GM12874 (cell line): ENCODE measurements around the gene PAQR9.

ENCODE experiments used
- TF ChIP-seq, protein P1 (sequence below): IDR thresholded peaks from 2 replicates; pipeline ENCODE4 v1.5.1; 2011; ENCODE audit warnings: low read depth, mild to moderate bottlenecking, control low read depth, low read length, moderate library complexity; ENCODE audit not compliant: insufficient read depth

PAQR9 gene

DNA sequence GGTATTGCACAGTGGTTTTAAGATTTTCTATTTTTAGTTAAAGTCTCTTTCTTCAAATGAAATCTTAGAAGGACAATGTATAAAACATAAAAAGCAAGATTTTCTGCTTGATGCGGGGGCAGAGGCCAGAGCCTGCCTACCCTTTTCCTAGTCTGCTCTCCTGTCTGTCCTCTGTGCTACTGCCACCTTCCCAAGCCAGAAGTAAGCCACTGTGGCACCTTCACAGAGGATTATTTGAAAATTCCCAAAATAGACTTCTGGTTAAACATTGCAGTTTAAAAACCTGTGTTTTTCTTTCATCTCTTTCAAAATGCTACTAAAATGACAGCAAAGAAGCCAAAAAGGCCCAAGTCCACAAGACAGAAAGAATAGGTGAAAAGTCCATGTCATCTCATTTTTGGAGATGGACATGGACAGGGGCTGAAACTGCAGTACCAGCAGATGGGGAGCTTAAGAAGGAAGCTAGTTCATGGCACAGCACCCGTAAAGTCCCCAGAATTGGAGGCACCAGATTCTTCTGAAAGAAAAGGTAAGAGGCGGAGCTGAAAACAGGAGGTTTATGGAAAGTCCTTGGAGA lies 37.0 kb downstream of the PAQR9 start:
- TF ChIP-seq, protein P1, sequence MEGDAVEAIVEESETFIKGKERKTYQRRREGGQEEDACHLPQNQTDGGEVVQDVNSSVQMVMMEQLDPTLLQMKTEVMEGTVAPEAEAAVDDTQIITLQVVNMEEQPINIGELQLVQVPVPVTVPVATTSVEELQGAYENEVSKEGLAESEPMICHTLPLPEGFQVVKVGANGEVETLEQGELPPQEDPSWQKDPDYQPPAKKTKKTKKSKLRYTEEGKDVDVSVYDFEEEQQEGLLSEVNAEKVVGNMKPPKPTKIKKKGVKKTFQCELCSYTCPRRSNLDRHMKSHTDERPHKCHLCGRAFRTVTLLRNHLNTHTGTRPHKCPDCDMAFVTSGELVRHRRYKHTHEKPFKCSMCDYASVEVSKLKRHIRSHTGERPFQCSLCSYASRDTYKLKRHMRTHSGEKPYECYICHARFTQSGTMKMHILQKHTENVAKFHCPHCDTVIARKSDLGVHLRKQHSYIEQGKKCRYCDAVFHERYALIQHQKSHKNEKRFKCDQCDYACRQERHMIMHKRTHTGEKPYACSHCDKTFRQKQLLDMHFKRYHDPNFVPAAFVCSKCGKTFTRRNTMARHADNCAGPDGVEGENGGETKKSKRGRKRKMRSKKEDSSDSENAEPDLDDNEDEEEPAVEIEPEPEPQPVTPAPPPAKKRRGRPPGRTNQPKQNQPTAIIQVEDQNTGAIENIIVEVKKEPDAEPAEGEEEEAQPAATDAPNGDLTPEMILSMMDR, result no peak

DNA sequence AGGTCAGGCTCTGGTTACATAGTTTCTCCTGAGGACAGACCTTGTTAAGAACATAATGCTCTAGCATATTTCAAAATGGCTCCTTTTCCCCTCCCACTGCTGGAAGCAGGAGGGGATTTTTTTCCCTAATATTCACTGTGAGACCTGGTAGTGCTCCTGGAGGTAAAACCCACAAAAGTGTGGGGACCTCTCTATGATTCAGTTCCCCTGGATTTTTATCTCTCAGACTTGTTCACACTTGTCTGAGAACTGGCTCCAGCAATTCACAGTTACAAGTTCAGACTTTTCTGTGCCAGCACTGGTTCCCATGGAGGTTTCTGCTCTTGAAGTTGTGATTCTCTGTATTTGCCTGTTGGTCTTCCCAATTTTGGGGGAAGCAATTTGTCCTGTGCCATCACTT lies 38.3 kb downstream of the PAQR9 start:
- TF ChIP-seq, protein P1, result no peak

DNA sequence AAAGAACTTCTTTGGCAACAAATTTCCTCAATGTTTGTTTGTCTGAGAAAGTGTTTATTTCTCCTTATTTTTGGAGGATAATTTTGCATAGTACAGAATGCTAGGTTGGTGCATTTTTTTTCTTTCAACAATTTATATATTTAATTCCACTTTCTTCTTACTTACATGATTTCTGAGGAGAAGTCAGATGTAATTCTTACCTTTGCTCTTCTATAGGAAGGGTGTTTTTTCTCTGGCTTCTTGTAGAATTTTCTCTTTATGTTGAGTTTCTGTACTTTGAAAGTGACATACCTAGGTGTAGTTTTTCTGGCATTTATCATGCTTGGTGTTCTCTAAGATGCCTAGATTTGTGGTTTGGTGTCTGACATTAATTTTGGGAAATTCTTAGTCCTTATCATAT lies 39.8 kb downstream of the PAQR9 start:
- TF ChIP-seq, protein P1, result no peak

DNA sequence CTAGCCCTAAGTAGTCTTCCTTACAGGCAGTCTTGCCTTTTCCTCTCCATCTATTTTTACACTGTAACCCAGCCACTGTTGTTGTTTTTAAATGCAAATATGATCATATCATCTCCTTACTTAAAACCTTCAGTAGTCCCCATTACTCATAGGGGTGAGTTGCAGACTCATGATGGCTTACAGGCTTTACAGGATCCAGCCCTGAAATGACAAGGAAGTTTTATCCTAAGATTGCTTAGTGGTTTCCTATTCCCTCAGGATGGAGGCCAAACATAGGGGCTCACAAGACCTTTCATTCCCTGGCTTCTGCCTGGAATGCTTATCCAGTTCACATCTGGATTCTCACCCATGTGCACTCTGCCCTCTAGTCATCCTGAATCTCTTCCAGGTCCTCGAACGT lies 46.9 kb downstream of the PAQR9 start:
- TF ChIP-seq, protein P1, result no peak

DNA sequence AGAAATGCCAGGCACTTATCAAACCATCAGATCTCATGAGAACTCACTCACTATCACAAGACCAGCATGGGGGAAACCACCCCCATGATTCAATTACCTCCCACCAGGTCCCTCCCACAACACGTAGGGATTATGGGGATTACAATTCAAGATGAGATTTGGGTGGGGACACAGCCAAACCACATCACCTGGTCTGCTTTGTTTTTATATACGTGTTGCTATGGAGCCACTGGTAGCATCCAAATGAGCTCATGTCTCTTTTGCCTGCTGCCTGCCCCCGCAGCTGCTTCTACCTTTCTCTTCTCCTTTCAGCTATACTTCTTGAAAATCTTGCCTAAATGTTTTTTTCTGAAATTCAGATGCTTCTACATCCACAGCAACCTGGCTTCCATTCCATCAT lies 47.8 kb downstream of the PAQR9 start:
- TF ChIP-seq, protein P1, result no peak

DNA sequence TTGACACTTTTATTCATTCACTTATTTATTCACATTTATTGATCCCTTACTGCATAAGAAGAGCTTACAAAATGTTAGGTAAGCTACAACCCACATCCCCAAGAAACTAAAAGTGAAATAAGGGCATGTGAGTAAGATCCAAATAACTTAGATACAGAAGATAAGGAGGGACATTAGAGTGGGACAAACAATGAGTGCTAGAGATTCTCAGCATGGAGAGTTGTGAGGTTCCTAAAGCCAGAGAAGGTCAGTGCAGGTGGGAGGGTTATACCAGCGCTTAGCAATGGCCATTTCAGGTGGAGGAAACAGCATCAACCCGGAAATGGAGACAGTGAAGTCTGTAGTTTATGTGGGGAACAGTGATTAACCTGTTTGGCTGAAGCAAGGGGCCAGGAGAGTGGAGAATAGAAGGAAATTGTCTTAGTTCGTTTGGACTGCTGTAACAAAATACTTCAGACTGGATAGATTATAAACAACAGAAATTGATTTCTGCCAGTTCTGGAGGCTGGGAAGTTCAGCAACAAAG lies 49.1 kb downstream of the PAQR9 start:
- TF ChIP-seq, protein P1, result no peak

DNA sequence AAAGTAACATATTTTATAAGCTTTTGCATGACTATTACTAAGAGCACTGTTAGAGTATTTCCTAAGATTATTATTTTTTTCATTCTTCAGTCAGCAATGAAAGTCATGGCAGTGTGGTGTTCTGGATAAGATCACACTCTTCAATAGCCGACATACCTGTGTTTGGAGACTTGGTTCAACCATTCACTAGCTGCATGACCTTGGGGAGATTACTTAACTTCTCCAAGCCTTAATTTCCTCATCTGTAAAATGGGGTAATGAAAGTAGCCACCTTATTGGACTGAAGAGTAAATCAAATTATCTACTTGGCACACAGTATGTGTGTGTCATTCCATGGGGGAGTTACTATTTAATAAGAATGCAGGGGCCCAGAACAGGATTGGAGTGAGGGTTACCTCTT lies 50.0 kb downstream of the PAQR9 start:
- TF ChIP-seq, protein P1, result no peak
